Activated CD8-positive, alpha-beta memory T cell treated with anti-CD3 and anti-CD28 coated beads, Interleukin-2, amount 50 U/mL, for 24 hours (primary cell): ENCODE data around the gene RAPH1.

Source experiments
- DNase-seq: peaks from one replicate; pipeline ENCODE4 v3.0.0-alpha.2; 2020; ENCODE audit errors: extremely low read depth

Gene RAPH1

GRCh38 chr2:203535078-203535783 lies at the start of gene RAPH1:
Gene RAPH1 (minus strand): TSS chr2:203535301. CDS start chr2:203495353, 39,948 bp downstream.
- no peak for DNase-seq

GRCh38 chr2:203584784-203585183 lies 49.7 kb upstream of the RAPH1 start:
- DNase-seq, result no peak

GRCh38 chr2:203583701-203584100 lies 48.6 kb upstream of the RAPH1 start:
- DNase-seq, result no peak

GRCh38 chr2:203583084-203583695 lies 48.1 kb upstream of the RAPH1 start:
- DNase-seq, result no peak

- no peak for DNase-seq
Observed at GRCh38 chr2:203582468-203582867, 47.4 kb upstream of the RAPH1 start.

GRCh38 chr2:203580844-203581243 lies 45.7 kb upstream of the RAPH1 start:
- DNase-seq, result no peak

- DNase-seq, result no peak
Observed at GRCh38 chr2:203579730-203580129, 44.6 kb upstream of the RAPH1 start.

- DNase-seq, result no peak
Observed at GRCh38 chr2:203578759-203579643, 43.9 kb upstream of the RAPH1 start.

GRCh38 chr2:203574824-203575223 lies 39.7 kb upstream of the RAPH1 start:
- no peak for DNase-seq

- no peak for DNase-seq
Observed at GRCh38 chr2:203572316-203572715, 37.2 kb upstream of the RAPH1 start.

- DNase-seq, result no peak
Observed at GRCh38 chr2:203569677-203570316, 34.7 kb upstream of the RAPH1 start.

GRCh38 chr2:203567691-203568090 lies 32.6 kb upstream of the RAPH1 start:
- no peak for DNase-seq

GRCh38 chr2:203566161-203566560 lies 31.1 kb upstream of the RAPH1 start:
- DNase-seq, result no peak

GRCh38 chr2:203565076-203565475 lies 30.0 kb upstream of the RAPH1 start:
- no peak for DNase-seq

GRCh38 chr2:203562268-203562667 lies 27.2 kb upstream of the RAPH1 start:
- no peak for DNase-seq

GRCh38 chr2:203559641-203560040 lies 24.5 kb upstream of the RAPH1 start:
- no peak for DNase-seq

GRCh38 chr2:203553784-203554183 lies 18.7 kb upstream of the RAPH1 start:
- no peak for DNase-seq

GRCh38 chr2:203551778-203552177 lies 16.7 kb upstream of the RAPH1 start:
- no peak for DNase-seq

GRCh38 chr2:203550266-203550665 lies 15.2 kb upstream of the RAPH1 start:
- no peak for DNase-seq

- no peak for DNase-seq
Observed at GRCh38 chr2:203549406-203549805, 14.3 kb upstream of the RAPH1 start.

- no peak for DNase-seq
Observed at GRCh38 chr2:203548887-203549286, 13.8 kb upstream of the RAPH1 start.

- DNase-seq, result no peak
Observed at GRCh38 chr2:203547356-203547755, 12.3 kb upstream of the RAPH1 start.
